Left colon (tissue), 2 donors: ENCODE data around the gene PUM2. TPM values are rescaled to one million over a fixed set of nuclear protein-coding genes. Genes with fewer than 3 reads are reported as not detected.

ENCODE experiments used
- ATAC-seq: fragments of 200-7000 bp; cut with Tn5 transposase; one replicate; pipeline ENCODE4 v1.9.1; 2020; ENCODE audit warnings: mild to moderate bottlenecking, moderate library complexity
- DNase-seq, 2 donors: peaks; one replicate each; pipeline ENCODE4 v3.0.0-alpha.2; 2020
- intact Hi-C, 2 donors: fragments of 100-400 bp; cut with DNase I in 1 of 2; cut with micrococcal nuclease in 1 of 2; formaldehyde crosslinking; loops; one replicate each; pipeline versions ENCODE4 v1.11.2 to v1.14.0; 2022; cut with DNase I, micrococcal nuclease
- total RNA-seq, 2 donors: library from RNA; stranded (reverse); fragmentation: NEBNext Ultra II Directional; extraction: Animal tissue kit (Norgen Biotek cat#: 25700); gene quantifications; one replicate each; pipeline ENCODE4 v1.2.1, GENCODE V29; 2021
- donor health status: DM: no; HTN: no; CAD: no.
- donor health status: DM: yes; HTN: yes; CAD: no.

PUM2 gene
- total RNA-seq, 2 donors from 2014 or later = 99.4 to 109 TPM

- peak in 1 of 2 donors; percentile 39 for DNase-seq
- peak; percentile 35 for ATAC-seq
Observed at GRCh38 chr2:20351555-20352229, 1.0 kb upstream of the PUM2 start.

GRCh38 chr2:20350041-20350712 lies 467 bp downstream of the PUM2 start:
- DNase-seq = peak; percentile 33 to 65
- intact Hi-C loops = no loop called here
- peak; percentile 53 for ATAC-seq

More at GRCh38 chr2:20351555-20352229, 1.0 kb upstream of the PUM2 start:
- intact Hi-C loops = no loop called here

GRCh38 chr2:20349513-20349921 lies 1.1 kb downstream of the PUM2 start:
- no peak for ATAC-seq

DNA sequence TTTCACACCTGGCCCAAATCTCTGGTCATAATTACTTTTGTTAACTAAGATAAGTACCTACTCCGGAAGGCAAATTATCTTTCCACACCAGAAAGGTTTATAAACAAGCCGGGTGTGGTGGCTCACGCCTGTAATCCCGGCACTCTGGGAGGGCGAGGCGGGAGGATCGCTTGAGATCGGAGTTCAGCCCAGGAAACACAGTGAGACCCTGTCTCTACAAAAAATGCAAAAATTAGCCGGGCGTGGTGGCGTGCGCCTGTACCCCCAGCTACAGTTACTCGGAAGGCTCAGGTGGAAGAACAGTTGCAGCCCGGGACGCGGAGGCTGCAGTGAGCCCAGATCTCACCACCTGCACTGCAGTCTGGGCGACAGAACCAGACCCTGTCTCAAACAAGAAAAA lies 2.1 kb downstream of the PUM2 start:
- intact Hi-C loops = no loop called here
- peak; percentile 38 to 47 for DNase-seq
- no peak for ATAC-seq

More at GRCh38 chr2:20349513-20349921, 1.1 kb downstream of the PUM2 start:
- no peak for DNase-seq
- intact Hi-C loops = no loop called here

GRCh38 chr2:20346565-20347381 lies 3.9 kb downstream of the PUM2 start:
- DNase-seq (no peak), ATAC-seq (no peak)
- intact Hi-C loops = no loop called here

DNA sequence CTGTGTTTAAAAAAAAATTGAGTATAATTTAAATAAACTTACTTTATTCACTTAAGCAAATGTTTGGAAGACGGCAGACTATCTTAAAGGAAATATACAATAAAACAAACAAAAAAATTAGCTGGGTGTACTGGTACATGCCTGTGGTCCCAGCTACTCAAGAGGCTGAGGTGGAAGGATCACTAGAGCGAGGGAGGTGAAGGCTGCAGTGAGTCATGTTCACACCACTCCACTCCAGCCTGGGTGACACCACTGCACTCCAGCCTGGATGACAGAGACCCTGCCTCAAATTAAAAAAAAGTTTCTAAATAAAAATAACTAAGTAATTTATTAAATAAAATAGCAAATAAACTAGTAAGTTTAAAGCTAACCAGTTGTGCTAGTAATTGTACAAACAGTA lies 7.5 kb downstream of the PUM2 start:
- DNase-seq = no peak
- no peak for ATAC-seq
- intact Hi-C loops = no loop called here

- ATAC-seq = no peak
- intact Hi-C loops = no loop called here
- DNase-seq = no peak
Observed at GRCh38 chr2:20339012-20339411, 11.6 kb downstream of the PUM2 start.

DNA sequence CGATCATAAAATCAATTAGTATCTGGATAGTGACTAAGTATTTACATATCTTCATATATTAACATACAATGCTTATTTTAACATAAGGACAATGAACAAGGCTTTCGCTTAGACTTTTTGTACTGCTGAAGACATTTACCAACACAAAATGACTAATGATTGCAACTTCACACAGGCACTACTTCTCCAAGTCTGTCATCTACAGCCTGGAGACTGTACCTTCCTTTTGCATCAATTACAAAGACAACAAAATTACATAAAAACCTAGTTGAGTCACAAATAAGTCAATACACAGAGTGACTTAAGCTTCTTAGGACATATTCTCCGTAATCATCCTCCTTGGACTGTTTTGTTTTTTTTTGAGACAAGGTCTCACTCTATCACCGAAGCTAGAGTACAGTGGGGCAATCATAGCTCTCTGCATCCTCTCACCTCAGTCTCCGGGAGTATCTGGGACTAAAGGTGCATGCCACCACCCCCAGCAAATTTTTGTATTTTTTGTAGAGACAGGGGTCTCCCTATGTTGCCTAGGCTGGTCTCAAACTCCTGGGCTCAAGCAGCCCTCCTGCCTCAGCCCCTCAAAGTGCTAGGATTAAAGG lies 15.9 kb downstream of the PUM2 start:
- ATAC-seq (no peak), DNase-seq (no peak)
- intact Hi-C loops = no loop called here

- no peak for DNase-seq
- intact Hi-C loops = no loop called here
- no peak for ATAC-seq
Observed at GRCh38 chr2:20333738-20334137, 16.9 kb downstream of the PUM2 start.

GRCh38 chr2:20330192-20330591 lies 20.5 kb downstream of the PUM2 start:
- intact Hi-C loops = no loop called here
- no peak for DNase-seq
- no peak for ATAC-seq

GRCh38 chr2:20327370-20327769 lies 23.3 kb downstream of the PUM2 start:
- intact Hi-C loops = no loop called here
- ATAC-seq (peak; percentile 60), DNase-seq (no peak)

- intact Hi-C loops = no loop called here
- peak; percentile 81 for ATAC-seq
- peak; percentile 41 to 73 for DNase-seq
Observed at GRCh38 chr2:20326163-20326780, 24.4 kb downstream of the PUM2 start.

DNA sequence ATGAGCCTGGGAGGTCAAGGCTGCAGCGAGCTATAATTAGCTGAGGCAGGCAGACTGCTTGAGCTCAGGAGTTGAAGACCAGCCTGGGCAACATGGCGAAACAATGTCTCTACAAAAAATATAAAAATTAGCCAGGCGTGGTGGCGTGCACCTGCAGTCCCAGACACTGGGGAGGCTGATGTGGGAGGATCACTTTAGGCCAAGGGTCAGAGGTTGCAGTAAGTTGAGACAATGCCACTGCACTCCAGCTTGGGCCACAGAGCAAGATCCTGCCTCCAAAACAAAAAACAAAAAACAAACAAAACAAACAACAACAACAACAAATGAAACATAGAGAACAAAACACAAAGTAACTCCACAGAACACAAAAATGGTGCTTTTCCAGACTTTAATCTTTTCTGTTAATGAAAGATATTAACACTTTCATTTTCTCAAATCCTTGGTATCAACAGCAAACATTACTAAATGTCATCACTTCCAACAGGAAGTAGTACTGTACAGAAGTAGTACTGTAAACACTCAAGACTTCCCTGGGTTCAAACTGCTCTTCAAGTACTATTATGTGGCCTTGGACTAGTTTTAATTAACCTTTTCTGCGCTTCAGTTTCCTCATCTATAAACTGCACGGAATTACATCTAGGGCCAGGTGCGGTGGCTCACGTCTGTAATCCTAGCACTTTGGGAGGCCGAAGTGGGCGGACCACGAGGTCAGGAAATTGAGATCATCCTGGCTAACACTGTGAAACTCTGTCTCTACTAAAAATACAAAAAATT lies 27.9 kb downstream of the PUM2 start:
- ATAC-seq (no peak), DNase-seq (no peak)
- intact Hi-C loops = no loop called here

- ATAC-seq = no peak
- DNase-seq = no peak
- intact Hi-C loops = no loop called here
Observed at GRCh38 chr2:20317690-20318089, 33.0 kb downstream of the PUM2 start.

DNA sequence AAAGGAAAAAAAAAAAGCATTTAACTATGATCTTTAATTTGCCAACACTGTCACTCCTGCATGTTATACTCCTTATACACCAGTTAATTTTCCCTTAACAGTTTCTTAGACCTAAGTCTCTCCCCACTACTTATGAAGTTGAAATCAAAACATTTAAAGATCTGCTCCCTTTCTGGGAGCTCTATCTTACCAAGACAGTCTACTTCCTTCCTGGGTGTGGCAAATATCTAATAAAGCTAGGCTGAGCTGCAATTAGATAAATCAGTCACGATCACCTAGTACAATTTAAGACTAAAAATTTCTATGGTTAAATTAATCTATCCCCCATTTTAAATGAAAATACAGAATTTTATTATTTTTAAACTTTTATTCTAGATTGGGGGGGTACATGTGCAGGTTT lies 33.4 kb downstream of the PUM2 start:
- intact Hi-C loops = no loop called here
- DNase-seq (no peak), ATAC-seq (no peak)

DNA sequence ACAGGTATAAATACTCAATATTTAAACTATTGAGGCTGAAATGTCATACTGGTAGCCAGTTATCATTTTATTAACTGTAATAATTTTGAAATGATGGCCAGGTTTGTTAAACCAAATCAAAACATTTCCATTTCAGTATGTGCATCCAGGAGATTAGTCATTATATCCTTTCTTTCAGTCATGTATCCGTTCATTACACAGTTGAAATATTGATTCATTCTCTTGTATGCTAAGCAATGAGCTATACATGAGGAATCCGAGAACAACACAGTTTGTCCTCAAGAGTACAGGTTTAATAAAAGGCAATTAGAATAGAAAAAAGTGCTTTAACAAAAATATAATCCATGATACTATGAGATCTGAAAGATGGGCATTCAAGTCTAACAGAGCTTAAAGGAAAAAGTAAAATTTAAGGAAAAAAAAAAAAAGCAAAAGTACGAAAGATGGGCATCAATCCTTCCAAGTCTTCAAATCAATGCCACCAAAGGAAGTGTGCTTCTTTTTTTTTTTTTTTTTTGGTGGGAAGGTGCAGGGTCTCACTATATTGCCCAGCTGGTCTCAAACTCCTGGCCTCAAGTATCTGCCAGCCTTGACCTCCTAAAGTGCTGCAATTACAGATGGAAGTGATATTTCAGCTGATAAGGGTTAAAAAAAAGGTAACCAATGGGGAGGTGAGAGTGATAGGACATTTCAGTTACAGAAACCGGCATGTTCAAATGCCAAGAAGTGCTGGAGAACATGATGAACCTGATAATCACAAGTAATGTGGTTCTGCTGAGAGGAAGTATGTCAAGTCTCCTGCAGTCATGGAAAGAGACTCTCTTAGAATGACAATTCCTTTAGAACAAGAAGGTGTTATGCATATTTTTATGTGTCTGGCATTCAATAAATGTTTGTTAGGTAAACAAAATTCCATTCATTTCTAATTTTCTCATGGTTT lies 35.8 kb downstream of the PUM2 start:
- DNase-seq = no peak
- intact Hi-C loops = no loop called here
- ATAC-seq = no peak

DNA sequence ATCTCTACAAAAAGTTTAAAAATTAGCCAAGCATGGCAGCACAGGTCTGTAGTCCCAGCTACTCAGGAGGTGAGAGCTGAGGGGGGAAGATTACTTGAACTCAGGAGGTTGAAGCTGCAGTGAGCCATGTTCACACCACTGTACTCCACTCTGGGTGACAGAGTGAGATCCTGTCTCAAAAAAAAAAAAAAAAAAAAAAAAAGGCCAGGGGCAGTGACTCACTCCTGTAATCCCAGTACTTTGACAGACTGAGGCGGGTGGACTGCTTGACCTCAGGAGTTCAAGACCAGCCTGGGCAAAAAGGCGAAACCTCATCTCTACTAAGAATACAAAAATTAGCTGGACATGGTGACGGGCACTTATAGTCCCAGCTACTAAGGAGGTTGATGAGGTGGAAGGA lies 37.0 kb downstream of the PUM2 start:
- DNase-seq (no peak), ATAC-seq (no peak)
- intact Hi-C loops = no loop called here
